H54 (cell line): ENCODE data around the gene GRAP2.

Source experiments
- DNase-seq: peaks from one replicate; pipeline ENCODE4 v3.0.0; 2011; ENCODE audit warnings: low spot score, mixed read lengths; ENCODE audit not compliant: insufficient read length
- FAIRE-seq: peaks from 3 replicates; lab custom pipeline; 2011; peaks lifted over from hg19 to GRCh38; lab: Jason Lieb, UNC
- POLR2A ChIP-seq: IDR thresholded peaks from 2 replicates; pipeline ENCODE4 v1.6.1; 2011; ENCODE audit warnings: low read depth, mild to moderate bottlenecking, low read length

Gene GRAP2

DNA sequence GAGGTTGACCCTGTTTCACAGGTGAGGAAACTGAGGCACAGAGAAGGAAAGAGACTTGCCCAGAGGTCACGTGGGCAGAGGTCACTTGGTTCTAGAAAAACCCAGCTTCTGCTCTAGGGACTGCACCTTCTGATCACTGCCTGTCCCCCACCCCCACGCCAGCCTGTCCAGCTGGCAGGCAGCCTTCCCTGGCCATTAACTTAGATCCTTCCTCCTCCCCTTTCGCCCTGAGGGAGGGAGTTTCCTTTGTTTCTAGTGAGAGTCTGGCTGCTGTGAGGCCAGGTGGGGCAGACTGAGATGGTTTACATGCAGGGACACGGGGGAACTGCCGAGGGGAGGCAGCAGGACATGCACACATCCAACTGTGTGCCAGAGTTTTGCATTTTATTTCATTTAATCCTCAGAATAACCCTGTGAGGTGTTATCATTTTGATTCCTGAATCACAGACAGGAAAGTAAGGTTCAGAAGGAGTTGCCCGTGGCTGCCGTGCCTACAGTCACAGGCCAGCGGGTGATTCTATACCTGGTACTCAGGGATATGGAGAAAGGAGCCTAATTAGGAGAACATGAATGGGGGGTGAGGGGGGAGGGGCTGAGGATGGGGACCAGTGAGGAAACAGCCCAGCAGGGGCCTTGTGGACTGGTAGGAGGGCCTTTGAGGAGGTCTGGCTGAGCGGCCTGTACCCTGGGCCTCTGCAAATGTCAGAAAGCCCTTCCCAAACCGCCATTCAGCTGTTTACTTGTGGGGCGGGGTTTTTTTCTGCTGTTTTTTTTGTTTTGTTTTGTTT lies 97.2 kb downstream of the GRAP2 start:
- TF ChIP-seq POLR2A = no peak
- DNase-seq (peak; percentile 61), FAIRE-seq (no peak)

GRCh38 chr22:39999144-39999757 lies 98.4 kb downstream of the GRAP2 start:
- DNase-seq = no peak
- TF ChIP-seq POLR2A = no peak
- FAIRE-seq = no peak

GRCh38 chr22:40000171-40000570 lies 99.3 kb downstream of the GRAP2 start:
- no peak for TF ChIP-seq POLR2A
- FAIRE-seq (no peak), DNase-seq (no peak)

DNA sequence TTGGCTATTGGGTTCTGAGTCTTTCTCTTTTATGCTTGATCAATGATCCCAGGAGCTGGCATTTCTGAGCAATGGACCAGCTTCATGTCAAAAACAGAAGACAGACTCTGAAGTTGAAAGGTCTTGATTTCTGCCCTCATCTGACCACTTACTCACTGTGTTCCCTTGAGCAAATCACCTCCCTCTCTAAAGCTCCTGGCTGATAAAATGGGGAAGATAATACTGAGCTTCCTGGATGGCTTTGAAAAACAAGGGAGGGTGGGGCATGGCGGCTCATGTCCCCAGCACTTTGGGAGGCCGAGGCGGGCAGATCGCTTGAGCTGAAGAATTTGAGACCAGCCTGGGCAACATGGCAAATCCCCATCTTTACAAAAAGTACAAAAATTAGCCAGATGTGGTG lies 100.2 kb downstream of the GRAP2 start:
- no peak for TF ChIP-seq POLR2A
- DNase-seq = no peak
- no peak for FAIRE-seq

DNA sequence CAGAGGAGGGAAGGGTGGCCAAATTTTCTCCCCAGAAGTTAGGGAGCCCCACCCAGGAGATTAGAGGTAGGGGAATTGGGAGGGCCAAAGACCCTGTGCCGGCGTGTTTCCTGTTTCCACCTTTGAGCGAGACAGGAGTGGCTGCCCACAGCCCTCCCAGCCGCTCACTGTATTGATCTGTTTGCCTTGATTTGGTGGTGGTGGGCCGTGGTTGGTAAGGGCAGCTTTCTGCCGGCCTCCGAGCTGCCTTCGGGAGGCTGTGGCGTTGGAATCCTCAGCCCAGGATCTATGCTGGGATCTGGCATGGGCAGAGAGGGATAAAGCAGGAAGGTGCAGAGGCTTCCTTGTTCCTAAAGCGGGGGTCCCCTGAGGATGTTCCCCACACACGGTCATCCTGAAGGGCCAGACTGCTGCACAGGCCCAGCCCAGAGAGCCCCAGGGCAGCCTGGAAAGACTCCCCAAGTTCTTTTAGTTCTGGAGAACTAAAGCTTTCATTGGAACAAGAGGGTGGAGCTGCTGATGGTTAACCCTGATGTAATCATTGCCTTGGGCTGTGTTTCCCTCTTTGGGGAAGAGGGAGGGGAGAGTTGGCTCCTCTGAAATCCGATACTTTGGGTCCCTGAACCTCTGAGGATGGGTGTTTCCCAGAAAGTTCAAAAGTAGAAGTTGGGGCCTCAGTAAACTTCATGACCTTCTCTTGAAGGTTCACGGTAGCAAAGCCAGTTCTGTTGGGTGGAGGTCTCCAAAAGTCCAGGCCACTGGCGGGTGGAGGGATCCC lies 101.1 kb downstream of the GRAP2 start:
- DNase-seq = no peak
- no peak for FAIRE-seq
- no peak for TF ChIP-seq POLR2A

DNA sequence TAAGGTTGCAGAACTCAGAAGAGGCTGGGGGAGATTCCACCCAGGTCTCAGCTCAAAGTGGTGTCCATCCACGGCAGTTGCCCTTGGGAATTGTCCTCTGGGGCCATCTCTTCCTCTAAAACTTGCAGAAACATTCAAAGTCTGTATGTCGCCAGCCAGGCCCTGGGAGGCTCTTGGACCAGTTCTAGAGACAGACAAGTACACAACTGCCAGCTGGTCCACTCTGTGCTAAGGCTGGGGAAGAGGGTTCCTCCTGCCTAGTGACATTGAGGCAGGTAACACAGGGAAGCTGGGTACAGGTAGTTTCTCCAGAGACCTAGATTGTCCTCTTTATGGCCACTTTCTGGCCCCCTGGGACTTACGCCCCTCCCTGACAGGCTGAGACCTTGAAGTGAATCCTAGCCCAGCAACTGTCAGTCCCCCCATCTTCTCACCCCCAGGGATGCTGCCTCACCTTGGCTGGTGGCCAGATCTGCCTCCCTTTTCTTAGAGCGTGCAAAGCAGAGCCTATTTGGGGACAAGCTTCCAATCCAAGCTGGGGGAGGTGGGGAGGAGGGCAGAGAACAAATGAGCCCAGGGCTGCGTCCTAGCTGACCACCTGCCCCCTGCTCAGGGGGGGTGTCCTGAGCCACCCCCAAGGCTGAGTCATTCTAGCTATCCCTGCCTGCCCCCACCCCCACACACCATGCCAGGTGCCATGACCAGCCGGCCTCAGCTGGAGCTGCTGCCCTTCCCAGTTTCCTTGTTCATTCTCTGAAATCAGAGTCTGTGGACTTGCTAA lies 102.2 kb downstream of the GRAP2 start:
- DNase-seq (no peak), FAIRE-seq (no peak)
- no peak for TF ChIP-seq POLR2A

GRCh38 chr22:40004836-40005235 lies 104.0 kb downstream of the GRAP2 start:
- DNase-seq (no peak), FAIRE-seq (no peak)

GRCh38 chr22:40006641-40007040 lies 105.8 kb downstream of the GRAP2 start:
- TF ChIP-seq POLR2A = no peak
- no peak for DNase-seq
- FAIRE-seq = no peak

More at GRCh38 chr22:40004836-40005235, 104.0 kb downstream of the GRAP2 start:
- TF ChIP-seq POLR2A = no peak

GRCh38 chr22:40007853-40008710 lies 107.2 kb downstream of the GRAP2 start:
- no peak for DNase-seq
- no peak for TF ChIP-seq POLR2A
- FAIRE-seq = no peak

- DNase-seq = no peak
- FAIRE-seq = no peak
- no peak for TF ChIP-seq POLR2A
Measured at GRCh38 chr22:40008726-40009291, 107.9 kb downstream of the GRAP2 start.

GRCh38 chr22:40009292-40009774 lies 108.4 kb downstream of the GRAP2 start:
- DNase-seq (peak; percentile 22), FAIRE-seq (no peak)
- no peak for TF ChIP-seq POLR2A
